Stimulated activated CD4-positive, alpha-beta T cell treated with anti-CD3 and anti-CD28 coated beads, Interleukin-15, amount 100 ng/mL, for 48 hours (primary cell): ENCODE results near the gene ADPRM.

ENCODE experiments used
- DNase-seq, 2 donors: peaks; one replicate each; pipeline ENCODE4 v3.0.0-alpha.2; 2020; ENCODE audit warnings: low read depth in 2 of 2

ADPRM gene

GRCh38 chr17:10741416-10742135 is 44.2 kb downstream of the ADPRM start:
- no peak for DNase-seq

GRCh38 chr17:10742431-10742830 is 45.0 kb downstream of the ADPRM start:
- DNase-seq = no peak

GRCh38 chr17:10743316-10744009 is 46.1 kb downstream of the ADPRM start:
- DNase-seq = no peak

- no peak for DNase-seq
These were observed 47.2 kb downstream of the ADPRM start for GRCh38 chr17:10744501-10745000.

- DNase-seq = no peak
These were observed 47.8 kb downstream of the ADPRM start for GRCh38 chr17:10745231-10745630.

- no peak for DNase-seq
These were observed 51.3 kb downstream of the ADPRM start for GRCh38 chr17:10748531-10749181.

- no peak for DNase-seq
These were observed 52.8 kb downstream of the ADPRM start for GRCh38 chr17:10750210-10750609.

- DNase-seq = no peak
These were observed 54.2 kb downstream of the ADPRM start for GRCh38 chr17:10751563-10751962.

GRCh38 chr17:10752696-10753095 is 55.3 kb downstream of the ADPRM start:
- DNase-seq = no peak

- DNase-seq = no peak
These were observed 56.7 kb downstream of the ADPRM start for GRCh38 chr17:10754109-10754508.

- no peak for DNase-seq
These were observed 57.6 kb downstream of the ADPRM start for GRCh38 chr17:10754861-10755591.

- no peak for DNase-seq
These were observed 58.3 kb downstream of the ADPRM start for GRCh38 chr17:10755592-10756127.

GRCh38 chr17:10756185-10756584 is 58.8 kb downstream of the ADPRM start:
- no peak for DNase-seq

- DNase-seq = no peak
These were observed 59.2 kb downstream of the ADPRM start for GRCh38 chr17:10756619-10757018.

- no peak for DNase-seq
These were observed 59.7 kb downstream of the ADPRM start for GRCh38 chr17:10757067-10757466.

- no peak for DNase-seq
These were observed 60.3 kb downstream of the ADPRM start for GRCh38 chr17:10757647-10758046.

GRCh38 chr17:10758062-10758461 is 60.7 kb downstream of the ADPRM start:
- DNase-seq = no peak
